GM21447 (cell line): ENCODE results near the gene CDK2.

Source experiments
- ATAC-seq: cut with Tn5 transposase; IDR thresholded peaks from one replicate; pipeline ENCODE4 v1.9.1; 2021; ENCODE audit not compliant: unreplicated experiment

CDK2 gene

GRCh38 chr12:55937981-55938380, 28.6 kb upstream of the CDK2 start:
- no peak for ATAC-seq

GRCh38 chr12:55938826-55939501, 27.7 kb upstream of the CDK2 start:
- no peak for ATAC-seq

- ATAC-seq: peak; percentile 96
Measured at GRCh38 chr12:55940065-55940732, 26.4 kb upstream of the CDK2 start.

GRCh38 chr12:55942055-55942454, 24.6 kb upstream of the CDK2 start:
- ATAC-seq: no peak

GRCh38 chr12:55942577-55943136, 24.0 kb upstream of the CDK2 start:
- no peak for ATAC-seq

DNA sequence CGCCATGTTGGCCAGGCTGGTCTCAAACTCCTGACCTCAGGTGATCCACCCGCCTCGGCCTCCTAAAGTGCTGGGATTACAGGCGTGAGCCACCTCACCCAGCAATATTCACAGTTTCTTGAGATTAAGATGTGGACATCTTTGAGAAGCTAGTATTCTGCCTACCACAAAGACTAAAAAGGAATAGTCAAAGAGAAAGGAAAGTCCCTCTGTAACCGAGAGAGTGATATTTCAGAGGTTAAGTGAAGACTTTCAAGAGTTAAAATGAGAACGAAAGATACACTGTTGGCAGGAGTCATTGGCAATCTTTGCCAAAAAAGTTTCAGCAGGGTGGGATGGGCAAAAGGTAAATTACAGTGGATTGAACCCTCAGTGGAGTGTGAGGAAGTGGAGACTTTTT, 20.1 kb upstream of the CDK2 start:
- no peak for ATAC-seq

- no peak for ATAC-seq
Measured at GRCh38 chr12:55955344-55955743, 11.3 kb upstream of the CDK2 start.

GRCh38 chr12:55955800-55956508, 10.7 kb upstream of the CDK2 start:
- no peak for ATAC-seq

DNA sequence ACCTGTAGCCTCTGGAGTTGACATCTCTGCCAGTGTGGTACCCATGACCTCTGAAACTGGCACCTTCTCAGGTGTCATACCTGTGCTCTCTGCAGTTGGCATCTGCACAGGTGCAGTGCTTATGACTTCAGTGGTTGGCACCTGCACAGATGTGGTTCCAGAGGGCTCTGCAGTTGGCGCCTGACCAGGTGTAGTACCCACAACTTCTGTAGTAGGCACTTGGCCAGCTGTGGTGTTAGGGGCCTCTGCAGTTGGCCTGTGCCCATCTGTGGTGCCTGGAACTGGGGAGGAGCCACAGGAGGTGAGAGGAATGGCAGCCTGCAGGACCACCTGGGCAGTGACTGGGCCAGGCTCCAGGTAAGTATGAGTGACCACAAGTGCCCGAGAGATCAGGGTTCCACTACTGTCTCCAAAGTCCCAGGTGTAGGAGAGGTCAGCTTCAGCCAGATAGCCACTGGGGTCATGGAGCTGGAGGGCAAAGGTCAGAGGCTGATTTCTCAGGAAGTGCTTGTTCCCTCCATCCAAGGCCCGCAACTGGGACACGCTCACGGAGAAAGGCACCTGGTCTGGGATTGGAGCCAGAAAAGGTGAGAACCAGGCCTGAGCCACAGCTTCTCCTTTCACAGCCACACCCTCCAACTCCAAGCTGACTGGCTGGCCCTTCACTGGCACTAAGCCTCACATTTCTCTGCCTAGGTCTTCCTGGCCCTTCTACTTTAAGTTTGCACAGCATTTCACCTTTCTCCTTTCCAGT, 9.3 kb upstream of the CDK2 start:
- no peak for ATAC-seq

DNA sequence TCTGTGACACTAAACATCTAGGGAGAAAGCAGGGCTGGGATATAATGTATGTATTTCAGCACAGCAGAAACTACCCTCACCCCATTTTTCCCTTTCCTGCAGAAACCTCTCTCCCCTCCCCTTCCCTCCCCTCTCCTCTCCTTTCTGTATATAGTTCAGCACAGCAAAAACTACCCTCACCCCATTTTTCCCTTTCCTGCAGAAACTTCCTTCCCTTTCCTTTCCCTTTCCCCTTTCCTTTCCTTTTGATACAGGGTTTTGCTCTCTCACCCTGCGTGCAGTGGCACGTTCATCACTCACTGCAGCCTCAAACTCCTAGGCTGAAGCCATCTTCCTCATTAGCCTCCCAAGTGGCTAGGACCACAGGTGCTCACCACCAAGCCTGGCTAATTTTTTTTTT, 2.9 kb upstream of the CDK2 start:
- no peak for ATAC-seq

DNA sequence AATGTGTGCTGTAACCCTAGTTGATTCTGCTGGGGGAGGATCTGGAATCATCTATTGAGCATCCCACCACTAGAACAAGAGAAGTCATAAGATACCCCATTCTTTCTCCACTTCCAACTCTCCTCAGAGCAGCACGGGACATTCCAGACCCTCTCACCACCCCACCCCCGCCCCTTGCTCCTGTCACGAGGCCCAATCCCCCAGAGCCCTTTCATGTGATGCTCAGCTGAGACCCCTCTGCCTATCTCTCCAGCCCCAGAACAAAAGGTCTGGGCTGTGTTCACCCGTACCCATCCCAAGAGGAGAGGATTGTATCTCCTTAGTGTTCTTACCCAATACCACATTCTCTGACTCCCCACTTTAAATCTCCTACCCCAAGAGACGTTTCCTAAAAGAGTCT, 1.4 kb upstream of the CDK2 start:
- ATAC-seq: no peak

DNA sequence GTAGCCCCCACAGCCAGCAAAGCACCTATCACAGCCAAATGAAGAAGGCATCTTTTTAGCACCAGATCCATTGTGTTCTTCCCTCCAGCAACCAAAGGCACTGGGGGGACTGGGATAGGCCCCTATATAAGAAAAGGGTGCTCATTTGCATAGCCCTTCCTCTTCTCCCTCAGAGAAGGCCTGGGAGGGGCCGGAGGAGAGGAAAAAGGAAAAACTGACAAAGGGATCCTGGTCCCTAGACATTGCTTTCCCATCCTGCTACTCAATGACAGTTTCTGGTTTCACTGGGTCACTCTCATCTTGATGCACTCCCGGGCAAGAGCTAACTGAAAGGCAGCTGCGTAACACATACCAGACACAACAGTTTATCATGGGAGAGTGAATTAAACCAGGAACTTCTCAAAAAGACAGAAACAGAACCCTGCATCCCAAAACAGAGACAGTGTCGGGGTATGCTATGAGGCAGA, 656 bp upstream of the CDK2 start, which contains the start of gene PMEL:
Gene PMEL (minus strand): TSS at position 102 of the 467 bp plus-strand sequence. CDS start 31 bp downstream, at position 71.
- no peak for ATAC-seq

DNA sequence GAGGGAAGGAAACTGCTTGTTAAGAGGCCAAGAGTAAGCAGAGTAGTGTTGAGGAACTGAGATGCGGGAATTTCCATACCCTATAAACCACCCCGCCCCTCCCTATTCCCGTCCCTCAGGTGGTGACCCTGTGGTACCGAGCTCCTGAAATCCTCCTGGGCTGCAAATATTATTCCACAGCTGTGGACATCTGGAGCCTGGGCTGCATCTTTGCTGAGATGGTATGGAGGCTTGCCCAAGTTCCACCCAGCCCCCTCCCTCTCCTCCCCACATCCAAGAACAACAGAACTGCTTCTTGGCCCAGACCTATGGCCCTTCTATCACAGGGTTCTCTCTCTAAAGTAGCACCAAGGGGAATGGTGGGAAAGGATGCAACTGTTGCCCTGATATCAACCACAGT, 2.7 kb downstream of the CDK2 start:
- ATAC-seq: no peak

- ATAC-seq: no peak
Measured at GRCh38 chr12:55970775-55971174, 4.1 kb downstream of the CDK2 start.

DNA sequence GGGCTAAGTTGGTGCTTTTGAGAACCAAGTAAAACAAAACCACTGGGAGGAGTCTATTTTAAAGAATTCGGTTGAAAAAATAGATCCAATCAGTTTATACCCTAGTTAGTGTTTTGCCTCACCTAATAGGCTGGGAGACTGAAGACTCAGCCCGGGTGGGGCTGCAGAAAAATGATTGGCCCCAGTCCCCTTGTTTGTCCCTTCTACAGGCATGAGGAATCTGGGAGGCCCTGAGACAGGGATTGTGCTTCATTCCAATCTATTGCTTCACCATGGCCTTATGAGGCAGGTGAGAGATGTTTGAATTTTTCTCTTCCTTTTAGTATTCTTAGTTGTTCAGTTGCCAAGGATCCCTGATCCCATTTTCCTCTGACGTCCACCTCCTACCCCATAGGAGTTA, 5.4 kb downstream of the CDK2 start:
- no peak for ATAC-seq

DNA sequence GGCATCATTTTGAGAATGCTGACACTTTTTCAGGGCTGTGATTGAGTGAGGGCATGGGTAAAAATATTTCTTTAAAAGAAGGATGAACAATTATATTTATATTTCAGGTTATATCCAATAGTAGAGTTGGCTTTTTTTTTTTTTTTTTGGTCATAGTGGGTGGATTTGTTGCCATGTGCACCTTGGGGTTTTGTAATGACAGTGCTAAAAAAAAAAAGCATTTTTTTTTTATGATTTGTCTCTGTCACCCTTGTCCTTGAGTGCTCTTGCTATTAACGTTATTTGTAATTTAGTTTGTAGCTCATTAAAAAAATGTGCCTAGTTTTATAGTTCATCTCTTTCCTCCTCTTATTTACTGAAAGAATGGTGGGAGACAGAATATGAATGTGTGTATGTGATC, 5.8 kb downstream of the CDK2 start:
- ATAC-seq: no peak

DNA sequence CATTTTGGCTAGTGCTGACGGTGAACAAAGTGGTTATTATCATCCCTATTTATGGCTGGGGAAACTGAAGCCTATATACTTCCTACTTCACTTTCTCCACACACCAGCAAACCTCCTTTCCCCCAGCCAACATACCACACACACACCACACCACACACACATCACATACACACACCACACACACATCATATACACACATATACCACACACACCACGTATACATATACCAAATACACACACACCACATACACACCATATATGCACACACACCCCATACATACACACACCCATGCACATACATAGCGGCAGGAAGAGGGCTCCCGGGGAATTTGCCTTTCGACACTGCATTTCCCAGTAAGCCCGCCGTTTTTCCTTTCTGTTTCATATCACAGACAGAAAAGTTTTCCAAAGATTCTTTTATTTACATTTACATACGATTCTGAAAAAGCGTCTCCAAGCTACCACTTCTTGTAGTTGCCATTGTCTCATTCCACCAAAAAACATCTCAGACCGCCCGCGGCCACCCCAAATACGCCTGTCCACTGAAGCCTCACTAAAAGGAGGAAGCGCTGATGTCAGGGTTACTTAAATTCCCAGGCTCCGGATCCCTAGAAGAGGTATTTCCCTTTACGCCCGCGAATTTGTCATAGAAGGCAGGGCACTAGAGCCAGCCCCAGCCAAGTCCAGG, 6.4 kb downstream of the CDK2 start:
- no peak for ATAC-seq

DNA sequence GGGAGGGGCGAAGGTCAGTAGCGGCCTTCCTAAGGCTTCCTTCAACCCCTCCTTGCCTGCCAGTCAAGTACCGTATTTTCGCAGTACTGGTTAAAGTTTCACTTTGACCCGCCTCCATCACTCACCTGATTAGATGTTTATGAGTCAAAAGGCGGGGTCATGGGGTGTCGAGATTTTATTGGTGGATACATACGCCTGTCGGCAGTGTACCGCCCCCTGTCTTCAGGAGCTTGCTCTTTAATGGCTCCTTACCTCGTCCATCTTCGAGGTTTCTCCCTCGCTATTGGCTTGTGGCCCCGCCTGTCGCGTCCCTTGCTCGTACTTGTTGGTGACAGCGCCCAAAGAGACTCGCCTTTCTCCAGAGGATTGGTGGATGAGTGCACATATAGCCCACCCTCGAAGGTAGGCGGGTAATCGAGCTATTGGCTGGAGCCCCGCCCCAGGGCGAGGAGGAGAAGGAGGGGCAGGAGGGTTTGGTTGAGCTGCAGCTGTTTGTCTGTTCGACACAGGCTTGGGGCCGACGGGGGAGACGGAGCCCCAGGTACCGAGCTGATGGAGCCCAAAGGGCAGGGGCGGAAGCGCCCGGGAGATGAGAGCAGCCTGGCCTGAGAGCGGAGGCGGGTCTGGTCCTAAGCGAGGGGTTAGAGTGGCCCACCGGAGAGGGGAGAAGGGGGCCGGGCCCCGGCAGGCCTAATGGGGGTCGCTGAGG, 7.1 kb downstream of the CDK2 start, which contains the start of gene RAB5B:
Gene RAB5B (plus strand): TSS at position 480 of the 709 bp plus-strand sequence. CDS start 12,883 bp downstream, outside the sequence.
- peak; percentile 95 for ATAC-seq

DNA sequence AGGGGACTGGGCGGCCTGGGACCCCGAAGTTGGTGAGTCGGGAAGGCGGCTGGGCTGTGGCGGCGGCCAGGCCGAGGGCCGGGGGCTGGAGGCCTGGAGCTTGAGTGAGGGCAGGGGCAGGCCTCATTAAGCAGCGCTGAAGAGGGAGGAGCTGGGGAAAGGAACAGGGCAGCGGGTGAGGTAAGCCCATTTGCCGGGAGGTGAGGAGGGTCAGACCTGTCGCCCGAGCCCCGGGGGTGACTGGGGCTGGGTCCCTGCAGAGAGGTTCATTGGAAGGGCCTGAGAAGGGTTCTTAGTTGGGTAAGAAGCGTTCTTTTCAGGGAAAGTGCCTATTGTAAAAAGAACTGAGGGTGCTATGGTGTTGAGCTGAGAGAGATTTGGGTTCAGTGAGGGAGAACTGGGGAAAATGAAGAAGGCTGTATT, 7.7 kb downstream of the CDK2 start:
- ATAC-seq: peak; percentile 15

DNA sequence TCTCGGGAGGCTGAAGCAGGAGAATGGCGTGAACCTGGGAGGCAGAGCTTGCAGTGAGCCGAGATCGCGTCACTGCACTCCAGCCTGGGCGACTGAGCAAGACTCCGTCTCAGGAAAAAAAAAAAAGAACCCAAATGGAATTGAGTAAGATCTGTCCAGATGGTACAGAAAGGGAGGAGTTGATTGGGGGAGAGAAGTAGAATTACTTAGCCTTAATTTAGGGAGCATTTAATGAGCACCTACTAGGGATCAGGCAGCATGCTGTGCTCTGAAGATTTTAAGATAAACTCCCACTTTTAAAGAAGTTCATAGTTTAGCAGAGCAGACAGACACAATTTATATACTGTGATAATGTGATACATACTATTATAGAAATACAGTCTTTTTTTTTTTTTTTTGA, 11.8 kb downstream of the CDK2 start:
- no peak for ATAC-seq
